BLaER1 (cell line): Measurements from ENCODE around the gene EN1.

ENCODE experiments used
- H3K27ac ChIP-seq: shearing (Covaris generic); formaldehyde crosslinking; 2 replicates; pipeline ENCODE4 v1.8.1; 2022
- H3K27me3 ChIP-seq: shearing (Covaris generic); formaldehyde crosslinking; 2 replicates; pipeline ENCODE4 v1.8.1; 2022
- H3K36me3 ChIP-seq: shearing (Covaris generic); formaldehyde crosslinking; 2 replicates; pipeline ENCODE4 v1.8.1; 2022
- H3K4me1 ChIP-seq: shearing (Covaris generic); formaldehyde crosslinking; 2 replicates; pipeline ENCODE4 v1.8.1; 2022
- H3K4me2 ChIP-seq: shearing (Covaris generic); formaldehyde crosslinking; 2 replicates; pipeline ENCODE4 v1.8.1; 2022
- H3K4me3 ChIP-seq: shearing (Covaris generic); formaldehyde crosslinking; 2 replicates; pipeline ENCODE4 v1.8.1; 2022
- H3K9ac ChIP-seq: shearing (Covaris generic); formaldehyde crosslinking; 2 replicates; pipeline ENCODE4 v1.8.1; 2022
- H3K9me3 ChIP-seq: shearing (Covaris generic); formaldehyde crosslinking; 2 replicates; pipeline ENCODE4 v1.8.1; 2022
- H4K20me1 ChIP-seq: shearing (Covaris generic); formaldehyde crosslinking; 2 replicates; pipeline ENCODE4 v1.8.1; 2022
- Cebpa-rat ChIP-seq: shearing (Covaris generic); IDR thresholded peaks from 2 replicates; pipeline ENCODE4 v1.8.1; 2022

Gene EN1

GRCh38 chr2:118811514-118812115 is 35.8 kb downstream of the EN1 start:
- Histone ChIP-seq H3K4me3 (no peak overlapping the region), H3K4me2 (no peak overlapping the region), H3K9ac (no peak overlapping the region), H3K27ac (no peak overlapping the region), H3K4me1 (peaks cover 59% of the 10 kb centered on the region), H4K20me1 (no peaks in the 10 kb centered on the region), H3K27me3 (peaks cover 7% of the 10 kb centered on the region; the same call in 1 of the 2 replicates), H3K9me3 (no peaks in the 10 kb centered on the region), H3K36me3 (no peaks in the 10 kb centered on the region)
- no peak for TF ChIP-seq Cebpa-rat

- Histone ChIP-seq H3K36me3 (no peaks in the 10 kb centered on the region), H3K4me3 (no peak overlapping the region), H3K9me3 (no peaks in the 10 kb centered on the region), H3K4me2 (0 out of 2 replicates have a peak overlapping the region, but pooled peaks have one; percentile 9), H4K20me1 (no peaks in the 10 kb centered on the region), H3K27ac (no peak overlapping the region), H3K9ac (no peak overlapping the region), H3K27me3 (peaks cover 7% of the 10 kb centered on the region; the same call in 1 of the 2 replicates), H3K4me1 (peaks cover 62% of the 10 kb centered on the region)
- TF ChIP-seq Cebpa-rat: no peak
These were observed 36.7 kb downstream of the EN1 start for GRCh38 chr2:118810766-118811165.

- Histone ChIP-seq H3K9me3 (no peaks in the 10 kb centered on the region), H3K27ac (no peak overlapping the region), H3K36me3 (no peaks in the 10 kb centered on the region), H3K4me2 (peak overlapping the region; percentile 76), H3K4me3 (no peak overlapping the region), H3K4me1 (peaks cover 47% of the 10 kb centered on the region), H3K27me3 (peaks cover 7% of the 10 kb centered on the region; the same call in 1 of the 2 replicates), H4K20me1 (no peaks in the 10 kb centered on the region), H3K9ac (no peak overlapping the region)
- TF ChIP-seq Cebpa-rat: no peak
These were observed 39.0 kb downstream of the EN1 start for GRCh38 chr2:118808429-118808809.

- no peaks in the 10 kb centered on the region for H4K20me1 ChIP-seq
- TF ChIP-seq Cebpa-rat: no peak
- H3K27me3 ChIP-seq: peaks cover 7% of the 10 kb centered on the region; the same call in 1 of the 2 replicates
- peaks cover 41% of the 10 kb centered on the region for H3K4me1 ChIP-seq
- peak overlapping the region; percentile 53; the same call in 1 of the 2 replicates for H3K9ac ChIP-seq
- H3K9me3 ChIP-seq: no peaks in the 10 kb centered on the region
- peak overlapping the region; percentile 76 for H3K4me2 ChIP-seq
- H3K36me3 ChIP-seq: no peaks in the 10 kb centered on the region
- H3K4me3 ChIP-seq: no peak overlapping the region
- peak overlapping the region; percentile 72 for H3K27ac ChIP-seq
These were observed 39.6 kb downstream of the EN1 start for GRCh38 chr2:118807668-118808428.

GRCh38 chr2:118806797-118807667 is 40.4 kb downstream of the EN1 start:
- Histone ChIP-seq H3K36me3 (no peaks in the 10 kb centered on the region), H3K4me3 (no peak overlapping the region), H3K4me2 (peak overlapping the region; percentile 76), H3K9ac (peak overlapping the region; percentile 53), H3K27ac (peak overlapping the region; percentile 72), H3K27me3 (peaks cover 7% of the 10 kb centered on the region; the same call in 1 of the 2 replicates), H3K4me1 (peaks cover 37% of the 10 kb centered on the region), H3K9me3 (no peaks in the 10 kb centered on the region), H4K20me1 (no peaks in the 10 kb centered on the region)
- TF ChIP-seq Cebpa-rat: no peak

GRCh38 chr2:118805064-118805690 is 42.3 kb downstream of the EN1 start:
- H3K9ac ChIP-seq: no peak overlapping the region
- H3K4me2 ChIP-seq: no peak overlapping the region
- no peaks in the 10 kb centered on the region for H3K9me3 ChIP-seq
- H3K27me3 ChIP-seq: peaks cover 7% of the 10 kb centered on the region; the same call in 1 of the 2 replicates
- H4K20me1 ChIP-seq: no peaks in the 10 kb centered on the region
- H3K27ac ChIP-seq: no peak overlapping the region
- H3K4me1 ChIP-seq: peaks cover 29% of the 10 kb centered on the region
- H3K36me3 ChIP-seq: no peaks in the 10 kb centered on the region
- no peak overlapping the region for H3K4me3 ChIP-seq
- TF ChIP-seq Cebpa-rat: no peak

- no peak for TF ChIP-seq Cebpa-rat
- Histone ChIP-seq H3K4me1 (peaks cover 20% of the 10 kb centered on the region), H3K9ac (no peak overlapping the region), H3K4me3 (no peak overlapping the region), H3K27ac (no peak overlapping the region), H3K36me3 (no peaks in the 10 kb centered on the region), H3K27me3 (no peaks in the 10 kb centered on the region; the same call in 1 of the 2 replicates), H4K20me1 (no peaks in the 10 kb centered on the region), H3K4me2 (no peak overlapping the region), H3K9me3 (no peaks in the 10 kb centered on the region)
These were observed 44.4 kb downstream of the EN1 start for GRCh38 chr2:118803012-118803411.

- H3K4me1 ChIP-seq: peaks cover 2% of the 10 kb centered on the region; the same call in 1 of the 2 replicates
- no peak overlapping the region for H3K27ac ChIP-seq
- H3K9ac ChIP-seq: no peak overlapping the region
- H3K27me3 ChIP-seq: no peaks in the 10 kb centered on the region
- TF ChIP-seq Cebpa-rat: no peak
- no peak overlapping the region for H3K4me3 ChIP-seq
- H3K4me2 ChIP-seq: no peak overlapping the region
- no peaks in the 10 kb centered on the region for H3K36me3 ChIP-seq
- H3K9me3 ChIP-seq: no peaks in the 10 kb centered on the region
- no peaks in the 10 kb centered on the region for H4K20me1 ChIP-seq
These were observed 46.3 kb downstream of the EN1 start for GRCh38 chr2:118801151-118801550.

GRCh38 chr2:118800736-118801135 is 46.7 kb downstream of the EN1 start:
- H3K9me3 ChIP-seq: no peaks in the 10 kb centered on the region
- no peak overlapping the region for H3K9ac ChIP-seq
- H3K27ac ChIP-seq: no peak overlapping the region
- H3K27me3 ChIP-seq: no peaks in the 10 kb centered on the region
- H3K4me2 ChIP-seq: no peak overlapping the region
- H4K20me1 ChIP-seq: no peaks in the 10 kb centered on the region
- no peaks in the 10 kb centered on the region for H3K36me3 ChIP-seq
- no peak overlapping the region for H3K4me3 ChIP-seq
- no peaks in the 10 kb centered on the region for H3K4me1 ChIP-seq
- TF ChIP-seq Cebpa-rat: no peak
